Retinal pigment epithelial cell (primary cell): Measurements from ENCODE around the gene TRMO.

Experiments used
- DNase-seq: peaks from one replicate; pipeline ENCODE4 v3.0.0-alpha.2; 2010; ENCODE audit warnings: low read depth
- H3K4me3 ChIP-seq: 2 replicates; pipeline ENCODE4 v1.5.1; 2011; ENCODE audit warnings: mild to moderate bottlenecking, low read length, control low read depth, moderate library complexity
- CTCF ChIP-seq: conservative IDR thresholded peaks from 2 replicates; pipeline ENCODE4 v1.5.1; 2011; ENCODE audit warnings: low read depth, low read length, control low read depth, inconsistent platforms

Gene TRMO

GRCh38 chr9:97911970-97912369, 10.3 kb downstream of the TRMO start:
- TF ChIP-seq CTCF: no peak
- no peak for DNase-seq

GRCh38 chr9:97911528-97911927, 10.8 kb downstream of the TRMO start:
- no peak for DNase-seq
- no peak overlapping the region for H3K4me3 ChIP-seq
- no peak for TF ChIP-seq CTCF

More at GRCh38 chr9:97911970-97912369, 10.3 kb downstream of the TRMO start:
- H3K4me3 ChIP-seq: no peak overlapping the region

GRCh38 chr9:97910357-97910756, 11.9 kb downstream of the TRMO start:
- DNase-seq: no peak
- TF ChIP-seq CTCF: no peak
- no peak overlapping the region for H3K4me3 ChIP-seq

- no peak for DNase-seq
- TF ChIP-seq CTCF: no peak
- H3K4me3 ChIP-seq: no peak overlapping the region
These were observed 13.6 kb downstream of the TRMO start for GRCh38 chr9:97908705-97909104.

- DNase-seq: no peak
- no peak overlapping the region for H3K4me3 ChIP-seq
- TF ChIP-seq CTCF: no peak
These were observed 14.7 kb downstream of the TRMO start for GRCh38 chr9:97907632-97908031.

- no peak for DNase-seq
- H3K4me3 ChIP-seq: no peak overlapping the region
- no peak for TF ChIP-seq CTCF
These were observed 15.3 kb downstream of the TRMO start for GRCh38 chr9:97907046-97907445.

- DNase-seq: no peak
- H3K4me3 ChIP-seq: no peak overlapping the region
- TF ChIP-seq CTCF: no peak
These were observed 16.0 kb downstream of the TRMO start for GRCh38 chr9:97906236-97906831.
